ENCODE data around the gene DAB1. TPM values are rescaled to one million over a fixed set of nuclear protein-coding genes. Genes with fewer than 3 reads are reported as not detected.

Gene DAB1
- total RNA-seq, 1 donor from 2014 or later = not detected

- TF ChIP-seq CTCF (conservative IDR thresholded peaks at IDR 0.05; ENCODE audit: low read depth, low read length) = no peak
- no peak overlapping the region for H3K4me3 ChIP-seq (ENCODE audit: low read depth, low read length)
- no peak for DNase-seq (ENCODE audit: low read depth)
Measured at GRCh38 chr1:57218487-57219079, 205.3 kb downstream of the DAB1 start.

GRCh38 chr1:57217905-57218304 is 206.0 kb downstream of the DAB1 start:
- DNase-seq (ENCODE audit: low read depth) = no peak

DNA sequence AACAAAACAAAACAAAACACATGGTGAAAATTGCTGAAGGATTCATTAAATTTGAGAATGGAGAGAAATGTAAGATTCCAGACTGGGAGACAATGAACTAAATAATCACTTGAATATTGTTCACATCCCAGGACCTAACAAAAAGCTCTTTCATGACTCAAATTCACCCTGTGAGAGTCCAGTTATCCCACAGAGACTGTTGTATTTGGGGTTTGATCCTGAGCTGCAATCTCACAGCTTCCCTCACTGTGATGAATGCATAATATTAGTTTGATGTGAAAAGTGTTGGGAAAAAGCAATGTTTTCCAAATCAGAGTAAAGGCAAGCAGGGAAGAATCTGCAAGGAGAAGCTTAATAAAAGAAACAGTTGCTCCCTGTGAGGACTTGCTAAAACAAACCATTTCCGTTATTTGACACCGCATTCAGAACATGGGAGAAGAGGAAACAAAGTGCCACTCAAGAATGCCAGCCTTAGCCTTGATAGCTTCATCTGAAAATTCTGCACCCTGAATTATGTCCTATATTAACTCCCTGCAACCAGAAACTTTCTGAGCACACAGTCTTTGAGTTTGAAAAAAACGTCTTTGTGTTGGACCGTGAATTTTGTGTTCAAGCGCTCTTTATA is 208.8 kb downstream of the DAB1 start:
- no peak for DNase-seq (ENCODE audit: low read depth)
- TF ChIP-seq CTCF (conservative IDR thresholded peaks at IDR 0.05; ENCODE audit: low read depth, low read length) = no peak

More at GRCh38 chr1:57217905-57218304, 206.0 kb downstream of the DAB1 start:
- no peak for TF ChIP-seq CTCF (conservative IDR thresholded peaks at IDR 0.05; ENCODE audit: low read depth, low read length)
- H3K4me3 ChIP-seq (ENCODE audit: low read depth, low read length) = no peak overlapping the region

GRCh38 chr1:57210881-57211280 is 213.0 kb downstream of the DAB1 start:
- no peak for DNase-seq (ENCODE audit: low read depth)
- no peak overlapping the region for H3K4me3 ChIP-seq (ENCODE audit: low read depth, low read length)
- no peak for TF ChIP-seq CTCF (conservative IDR thresholded peaks at IDR 0.05; ENCODE audit: low read depth, low read length)

More for the DNA sequence above, 208.8 kb downstream of the DAB1 start:
- no peak overlapping the region for H3K4me3 ChIP-seq (ENCODE audit: low read depth, low read length)

GRCh38 chr1:57209495-57209894 is 214.4 kb downstream of the DAB1 start:
- no peak for TF ChIP-seq CTCF (conservative IDR thresholded peaks at IDR 0.05; ENCODE audit: low read depth, low read length)
- no peak for DNase-seq (ENCODE audit: low read depth)
- no peak overlapping the region for H3K4me3 ChIP-seq (ENCODE audit: low read depth, low read length)

GRCh38 chr1:57208741-57209302 is 215.0 kb downstream of the DAB1 start:
- H3K4me3 ChIP-seq (ENCODE audit: low read depth, low read length) = no peak overlapping the region
- no peak for DNase-seq (ENCODE audit: low read depth)
- no peak for TF ChIP-seq CTCF (conservative IDR thresholded peaks at IDR 0.05; ENCODE audit: low read depth, low read length)

Data from epithelial cell of proximal tubule (primary cell).